NAMALWA (cell line): ENCODE data around the gene SYCP2L.
"Not testable (repeated sequence)": the region's sequence is repeated elsewhere in the genome, so short reads cannot be mapped to it uniquely, and the experiment has no call there.

ENCODE experiments used
- DNase-seq: peaks from one replicate; pipeline ENCODE4 v3.0.0-alpha.2; 2015; ENCODE audit warnings: low spot score

The SYCP2L gene

DNA sequence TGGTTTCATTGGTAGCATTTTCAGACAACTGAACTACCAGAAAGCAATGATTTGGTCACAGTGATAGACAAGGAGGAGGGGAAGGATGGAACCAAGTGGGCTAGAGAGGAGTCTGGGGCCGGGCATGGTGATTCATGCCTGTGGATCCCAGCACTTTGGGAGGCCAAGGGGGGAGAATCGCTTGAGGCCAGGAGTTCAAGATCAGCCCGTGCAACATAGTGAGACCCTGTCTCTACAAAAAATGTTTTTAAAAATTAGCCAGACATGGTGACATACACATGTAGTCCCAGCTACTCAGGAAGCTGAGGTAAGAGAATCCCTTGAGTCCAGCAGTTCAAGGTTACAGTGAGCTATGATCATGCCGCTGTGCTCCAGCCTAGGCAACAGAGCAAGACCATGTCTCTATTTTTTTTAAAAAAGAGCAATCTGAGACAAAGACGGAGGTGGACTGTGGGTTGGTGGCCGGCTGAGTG lies 70.6 kb downstream of the SYCP2L start:
- no peak for DNase-seq

DNA sequence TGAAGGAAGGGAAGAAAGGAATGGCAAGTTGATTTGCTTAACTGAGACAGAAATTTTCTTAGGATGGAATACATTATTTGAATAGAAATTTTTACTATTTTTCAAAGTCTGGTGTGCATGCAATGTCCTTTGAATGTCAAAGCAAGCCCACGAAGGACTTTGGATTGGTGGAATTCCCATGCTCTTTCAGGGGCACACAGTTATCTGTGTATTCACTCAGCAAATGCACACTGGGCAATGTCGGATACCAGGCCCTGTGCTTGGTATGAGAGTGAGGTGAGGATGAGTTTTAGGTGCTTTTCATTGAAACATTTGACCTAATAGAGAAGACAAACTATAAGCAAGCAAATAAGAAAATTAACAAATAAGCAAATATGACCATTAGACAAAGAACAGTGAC lies 73.3 kb downstream of the SYCP2L start:
- no peak for DNase-seq

DNA sequence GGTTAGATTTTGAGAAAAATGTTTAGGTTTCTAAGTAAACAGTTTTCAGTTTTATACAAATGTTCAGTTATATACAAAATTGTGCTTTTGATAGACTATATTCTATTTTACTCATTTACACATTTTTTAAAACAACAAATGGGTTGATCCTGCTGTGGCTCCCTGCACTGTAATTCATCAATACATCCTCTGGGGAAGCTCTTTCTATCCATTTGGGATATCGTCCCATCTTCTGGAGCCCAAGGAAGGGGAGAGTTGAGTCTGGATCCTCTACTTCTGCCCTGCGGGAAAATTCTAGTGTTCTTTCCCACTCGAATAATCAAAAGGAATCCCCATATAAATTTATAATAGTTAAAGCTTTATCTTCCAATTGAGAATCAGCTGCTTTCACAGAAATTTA lies 75.0 kb downstream of the SYCP2L start:
- no peak for DNase-seq

DNA sequence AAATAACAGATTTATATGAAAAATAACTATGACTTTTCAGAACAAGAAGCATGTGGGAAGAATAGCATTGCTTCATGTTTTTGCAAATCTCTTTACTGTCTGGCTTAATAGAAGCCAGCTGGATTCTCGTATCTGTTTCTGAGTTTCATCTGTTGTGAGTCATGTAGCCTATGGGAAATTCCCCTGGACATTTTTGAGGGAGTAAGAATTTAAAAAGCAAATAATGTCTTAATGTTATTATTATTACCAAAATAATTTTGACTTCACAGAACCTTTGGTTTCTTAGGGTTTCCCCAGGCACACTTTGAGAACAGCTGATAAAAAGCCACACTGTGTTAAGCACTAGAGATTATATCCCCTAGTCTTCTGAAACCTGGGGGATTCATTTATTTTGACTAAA lies 75.8 kb downstream of the SYCP2L start:
- DNase-seq, result no peak

DNA sequence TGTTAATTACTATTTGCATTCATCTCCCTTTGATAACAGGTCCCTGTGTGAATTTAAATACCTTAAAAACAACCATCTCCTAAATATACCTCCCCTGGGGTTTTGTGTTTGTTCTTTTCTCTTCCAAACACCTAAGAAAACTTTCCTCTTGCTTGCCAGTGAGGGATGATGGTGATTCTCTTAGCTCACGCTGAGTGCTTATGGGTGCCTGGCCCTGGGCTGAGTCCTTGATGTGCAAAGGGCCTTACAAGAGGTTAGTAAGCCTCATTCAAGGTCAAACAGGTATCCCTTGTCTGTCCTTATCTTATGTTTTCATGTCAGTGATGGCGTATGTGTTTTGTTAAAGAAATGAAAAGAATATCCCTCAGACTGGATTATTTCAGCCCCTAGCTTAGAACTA lies 76.3 kb downstream of the SYCP2L start:
- no peak for DNase-seq

DNA sequence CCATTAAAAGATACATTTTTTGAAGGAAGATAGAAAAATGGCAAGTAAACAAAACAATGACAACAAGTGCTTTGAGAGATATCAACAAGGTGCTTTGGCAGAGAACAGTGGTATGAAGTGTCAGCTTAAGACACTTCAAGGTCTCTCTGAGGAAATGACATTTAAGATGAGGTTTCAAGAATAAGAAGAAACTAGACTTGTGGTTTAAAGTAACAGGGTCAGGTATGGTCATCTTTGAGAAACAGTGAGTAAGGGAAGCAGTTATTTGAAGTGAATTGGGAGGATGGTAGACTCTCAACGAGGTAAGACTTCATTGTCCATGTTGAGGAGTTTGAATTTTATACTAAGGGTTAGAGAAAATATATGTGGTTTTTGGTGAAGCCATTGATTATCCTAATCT lies 77.8 kb downstream of the SYCP2L start:
- DNase-seq, result no peak

DNA sequence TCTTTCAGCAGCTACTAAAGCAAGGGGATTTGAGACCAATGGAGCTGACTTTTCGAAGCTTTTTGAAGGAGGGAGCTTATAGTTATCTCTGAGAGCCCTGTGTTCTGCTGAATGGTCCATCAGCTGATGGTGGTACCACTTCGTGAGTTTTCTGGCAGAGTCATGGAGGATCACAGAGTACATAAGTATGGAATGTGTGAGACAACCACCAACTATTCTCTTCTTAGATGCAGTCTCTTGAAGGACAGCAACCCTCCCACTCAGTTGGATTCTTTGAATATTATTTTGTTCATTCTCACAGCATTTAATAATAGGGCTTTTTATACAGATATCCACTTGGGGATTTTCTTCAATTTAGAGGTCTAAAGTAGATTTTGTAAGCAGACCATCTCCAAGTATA lies 81.9 kb downstream of the SYCP2L start:
- DNase-seq, result no peak

DNA sequence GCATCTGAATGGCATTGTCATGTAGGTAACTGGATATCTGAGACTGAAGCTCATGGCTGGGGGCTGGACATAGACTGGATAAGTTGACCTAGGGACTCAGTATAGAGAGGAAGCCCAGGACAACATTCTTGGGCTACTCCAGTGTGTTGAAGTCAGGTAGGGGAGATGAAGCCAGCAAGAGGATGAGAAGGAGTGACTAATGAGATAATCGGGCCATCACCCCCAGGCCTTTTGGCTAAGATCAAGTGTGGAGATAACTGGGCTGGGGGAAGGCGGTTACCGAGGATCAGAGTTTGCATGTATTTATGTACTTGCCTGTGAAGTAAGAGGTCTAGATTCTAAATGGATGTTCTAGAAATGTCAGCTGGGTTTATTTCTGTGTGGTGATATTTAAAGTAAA lies 83.9 kb downstream of the SYCP2L start:
- no peak for DNase-seq

DNA sequence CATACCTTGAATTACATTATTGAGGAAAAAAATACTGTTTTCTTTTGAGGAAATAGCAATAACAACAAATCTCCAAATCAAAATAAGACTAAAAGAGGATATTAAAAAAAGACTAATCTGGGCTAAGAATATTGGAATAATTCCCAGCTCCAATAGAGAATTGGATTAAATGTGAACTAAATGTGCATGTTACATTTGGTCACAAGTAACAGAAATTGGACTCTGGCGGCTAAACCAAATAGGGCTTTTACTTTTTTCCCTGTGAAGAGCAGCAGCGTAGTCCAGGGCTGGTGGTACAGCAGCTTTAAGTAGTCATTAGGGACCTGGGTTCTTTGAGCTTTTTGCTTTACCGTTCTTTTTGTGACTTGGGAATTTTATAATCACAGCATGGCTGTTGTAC lies 85.3 kb downstream of the SYCP2L start:
- no peak for DNase-seq

DNA sequence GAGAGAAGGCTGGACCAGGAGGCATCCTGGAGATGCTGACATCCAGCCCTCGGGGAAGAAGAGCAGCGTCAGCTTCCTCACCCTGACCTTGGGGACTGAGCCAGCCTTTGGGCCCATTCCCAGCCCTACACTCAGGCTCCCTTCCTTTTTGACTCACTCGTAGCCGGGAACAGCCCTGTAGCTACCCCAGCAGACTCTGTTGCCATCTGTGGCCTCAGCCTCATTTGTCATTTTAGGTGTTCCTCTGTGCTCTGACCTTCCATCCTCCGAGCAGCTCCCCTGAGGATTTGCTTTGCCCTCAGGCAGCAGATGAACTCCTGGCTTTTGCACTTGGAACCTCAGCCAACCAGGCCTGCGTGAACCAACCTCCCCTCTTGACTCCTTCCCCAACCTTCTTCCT lies 89.7 kb downstream of the SYCP2L start:
- no peak for DNase-seq

DNA sequence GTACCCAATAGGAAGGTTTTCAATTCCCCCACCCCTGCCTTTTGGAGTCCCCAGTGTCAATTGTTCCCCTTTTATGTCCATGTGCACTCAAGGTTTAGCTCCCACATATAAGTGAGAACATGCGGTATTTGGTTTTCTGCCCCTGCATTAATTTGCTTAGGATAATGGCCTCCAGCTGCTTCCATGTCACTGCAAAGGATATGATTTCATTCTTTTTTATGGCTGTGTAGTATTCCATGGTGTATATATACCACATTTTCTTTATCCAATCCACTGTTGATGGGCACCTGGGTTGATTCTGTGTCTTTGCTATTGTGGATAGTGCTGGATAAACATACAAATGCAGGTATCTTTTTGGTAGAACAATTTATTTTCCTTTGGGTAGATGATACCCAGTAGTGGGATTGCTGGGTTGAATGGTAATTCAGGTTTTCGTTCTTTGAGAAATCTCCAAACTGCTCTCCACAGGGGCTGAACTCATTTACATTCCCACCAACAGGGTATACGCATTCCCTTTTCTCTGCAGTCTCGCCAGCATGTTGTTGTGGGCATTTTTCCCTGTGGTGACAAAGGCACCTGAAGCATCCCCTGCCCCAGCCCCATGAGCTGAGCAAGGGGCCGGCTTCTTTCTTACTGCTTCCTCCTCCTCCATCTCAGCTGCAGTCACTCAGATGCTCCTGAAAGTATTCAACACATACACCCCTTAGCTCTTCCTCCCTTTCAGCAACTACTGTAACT lies 90.5 kb downstream of the SYCP2L start:
- no peak for DNase-seq

DNA sequence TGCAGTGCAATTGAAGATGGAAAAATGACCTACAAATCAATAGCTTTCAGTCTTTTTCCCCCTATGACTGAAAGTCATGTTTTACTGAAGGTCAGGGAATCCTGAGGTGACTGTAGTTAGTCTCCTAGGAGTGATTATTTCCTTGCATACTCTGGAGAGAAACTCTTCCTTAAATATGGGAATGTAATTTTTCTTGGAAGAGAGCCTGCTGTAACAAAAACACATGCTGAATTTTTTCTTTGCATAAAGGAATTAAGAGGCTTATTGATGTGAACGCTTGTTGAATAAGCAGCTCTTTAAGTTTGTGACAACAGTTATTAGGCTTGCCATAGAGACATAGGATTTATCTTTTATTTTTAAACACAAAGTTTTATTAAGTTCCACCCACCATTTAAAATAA lies 92.8 kb downstream of the SYCP2L start:
- DNase-seq, result no peak

DNA sequence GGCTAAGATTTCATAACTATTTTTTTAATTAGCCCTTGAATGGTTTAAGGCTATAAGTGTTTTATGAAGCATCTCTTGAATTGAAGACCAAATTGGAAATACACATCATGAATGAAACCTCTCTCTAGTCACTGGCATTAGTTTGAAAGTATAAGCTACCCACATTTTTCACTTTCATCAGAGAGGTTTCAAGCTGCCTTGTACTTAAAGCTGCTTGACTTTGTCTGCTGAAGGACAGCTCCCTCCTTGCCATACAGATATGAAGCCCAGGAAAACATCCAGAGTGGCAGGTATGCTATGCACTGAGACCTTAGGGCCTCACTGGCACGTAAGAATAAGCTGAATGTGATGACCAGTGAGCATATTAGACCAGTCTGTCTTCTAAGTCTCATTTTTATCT lies 94.6 kb downstream of the SYCP2L start:
- DNase-seq, result no peak

DNA sequence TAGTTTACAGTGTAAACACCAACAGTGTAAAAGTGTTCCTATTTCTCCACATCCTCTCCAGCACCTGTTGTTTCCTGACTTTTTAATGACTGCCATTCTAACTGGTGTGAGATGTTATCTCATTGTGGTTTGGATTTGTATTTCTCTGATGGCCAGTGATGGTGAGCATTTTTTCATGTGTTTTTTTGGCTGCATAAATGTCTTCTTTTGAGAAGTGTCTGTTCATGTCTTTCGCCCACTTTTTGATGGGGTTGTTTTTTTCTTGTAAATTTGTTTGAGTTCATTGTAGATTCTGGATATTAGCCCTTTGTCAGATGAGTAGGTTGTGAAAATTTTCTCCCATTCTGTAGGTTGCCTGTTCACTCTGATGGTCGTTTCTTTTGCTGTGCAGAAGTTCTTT lies 98.1 kb downstream of the SYCP2L start:
- DNase-seq, result not testable (repeated sequence)

DNA sequence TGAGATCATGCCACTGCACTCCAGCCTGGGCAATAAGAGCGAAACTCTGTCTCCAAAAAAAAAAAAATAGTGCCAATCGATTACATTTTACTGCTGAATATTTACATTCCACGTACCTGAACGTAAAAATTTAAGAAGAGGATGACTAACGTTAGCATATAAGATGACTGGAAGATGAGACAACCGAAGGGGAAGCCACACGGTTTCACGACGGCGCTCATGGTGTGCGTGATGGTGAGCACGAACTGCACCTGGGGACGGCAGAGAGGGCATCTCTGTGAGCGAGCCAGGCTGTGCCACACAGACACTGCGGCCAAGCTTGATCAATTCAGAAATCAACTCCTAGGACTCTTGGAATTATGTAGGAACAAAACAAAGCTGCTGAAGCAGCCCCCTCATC lies 102.7 kb downstream of the SYCP2L start:
- DNase-seq, result no peak

DNA sequence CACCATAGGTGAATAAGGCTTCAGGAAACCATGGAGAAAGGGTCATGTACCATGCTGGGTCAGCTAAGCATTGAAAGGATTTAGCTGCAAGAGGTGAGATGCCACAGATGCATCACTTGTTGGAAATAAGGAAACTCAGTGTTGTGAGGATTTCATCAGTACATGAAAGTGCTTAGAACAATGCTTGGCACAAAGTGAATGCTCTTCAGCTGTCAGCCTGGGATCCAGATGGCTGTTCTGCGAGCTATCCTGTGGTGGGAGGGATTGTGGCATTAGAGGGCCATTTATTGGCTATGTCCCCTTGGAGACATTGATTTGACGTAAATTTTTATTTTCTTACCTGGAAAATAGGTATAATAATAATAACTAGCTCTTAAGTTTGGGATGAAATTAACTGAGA lies 104.3 kb downstream of the SYCP2L start:
- no peak for DNase-seq

DNA sequence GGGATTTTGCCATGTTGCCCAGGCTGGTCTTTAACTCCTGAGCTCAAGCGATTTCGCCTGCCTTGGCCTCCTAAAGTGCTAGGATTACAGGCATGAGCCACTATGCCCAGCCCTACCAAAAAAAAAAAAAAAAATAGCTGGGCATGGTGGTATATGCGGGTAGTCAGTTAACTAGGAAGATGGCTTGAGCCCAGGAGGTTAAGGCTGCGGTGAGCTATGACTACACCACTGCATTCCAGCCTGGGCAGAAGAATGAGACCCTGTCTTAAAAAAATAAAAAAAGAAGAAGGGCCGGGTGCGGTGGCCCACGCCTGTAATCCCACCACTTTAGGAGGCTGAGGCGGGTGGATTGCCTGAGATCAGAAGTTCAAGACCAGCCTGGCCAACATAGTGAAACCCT lies 107.0 kb downstream of the SYCP2L start:
- no peak for DNase-seq

DNA sequence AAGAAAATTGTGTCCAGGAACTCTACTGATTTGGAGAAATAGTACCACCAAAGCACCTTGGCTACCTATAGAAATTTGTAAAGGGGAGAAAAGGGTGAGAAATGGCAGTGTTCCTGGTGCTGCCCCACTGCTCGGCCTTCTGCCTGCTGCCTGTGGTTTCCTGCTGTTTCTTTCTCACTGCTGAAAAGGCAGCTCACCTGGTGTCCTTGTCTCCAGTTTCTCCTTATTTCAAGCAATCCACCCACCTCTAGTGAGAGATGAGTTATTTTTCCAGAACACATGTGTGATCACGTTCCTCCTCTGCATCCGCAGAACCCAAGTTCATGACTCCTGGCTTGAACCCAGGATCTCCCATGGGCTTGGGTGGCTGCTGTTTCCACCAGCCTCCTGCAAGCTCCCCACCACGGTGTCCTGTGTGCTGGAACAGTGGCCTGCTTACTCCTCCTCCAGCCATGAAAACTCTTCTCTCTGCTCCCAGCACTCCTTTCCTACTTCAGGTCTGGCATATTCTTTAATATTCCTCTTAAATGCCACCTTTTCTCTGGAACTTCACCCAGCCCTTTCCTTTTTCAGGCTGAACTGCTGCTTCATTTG lies 108.4 kb downstream of the SYCP2L start:
- DNase-seq, result no peak

DNA sequence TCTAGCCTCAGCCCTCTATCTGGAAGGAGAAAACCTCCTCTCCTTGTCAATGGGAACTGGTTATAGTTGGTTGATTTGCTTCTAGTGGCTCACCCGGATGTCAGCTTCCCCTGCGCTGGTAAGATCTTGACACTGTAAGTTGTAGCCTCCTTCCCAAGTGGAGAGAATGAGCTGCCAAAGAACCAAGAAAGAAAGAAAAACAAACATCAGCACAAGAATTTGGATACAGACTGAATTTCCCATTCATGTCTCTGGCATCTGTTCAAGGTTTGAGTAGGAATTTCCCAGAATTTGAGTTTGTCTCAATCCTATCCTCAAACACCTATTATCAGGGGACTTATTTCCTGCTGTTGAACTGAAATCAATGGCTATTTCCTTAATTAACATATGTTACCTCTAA lies 113.1 kb downstream of the SYCP2L start:
- DNase-seq, result no peak

DNA sequence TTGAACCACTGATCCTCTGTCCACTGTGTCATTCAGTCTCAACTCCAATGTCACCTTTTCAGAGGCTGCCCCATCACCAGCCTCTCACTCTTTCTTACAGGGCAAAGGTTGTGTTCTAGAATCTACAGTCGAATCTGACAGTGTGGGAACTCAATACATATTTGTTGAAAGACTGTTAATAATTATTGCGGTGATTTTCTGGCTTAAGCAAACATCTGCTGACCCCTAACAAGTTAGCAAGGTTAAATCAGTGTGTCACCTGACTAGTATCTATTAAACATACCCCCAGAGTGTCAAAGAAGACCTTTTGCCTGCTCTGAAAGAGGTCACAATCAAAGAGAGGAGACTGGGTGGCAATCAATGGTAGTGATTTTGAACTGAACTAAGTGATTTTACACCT lies 115.3 kb downstream of the SYCP2L start:
- no peak for DNase-seq

DNA sequence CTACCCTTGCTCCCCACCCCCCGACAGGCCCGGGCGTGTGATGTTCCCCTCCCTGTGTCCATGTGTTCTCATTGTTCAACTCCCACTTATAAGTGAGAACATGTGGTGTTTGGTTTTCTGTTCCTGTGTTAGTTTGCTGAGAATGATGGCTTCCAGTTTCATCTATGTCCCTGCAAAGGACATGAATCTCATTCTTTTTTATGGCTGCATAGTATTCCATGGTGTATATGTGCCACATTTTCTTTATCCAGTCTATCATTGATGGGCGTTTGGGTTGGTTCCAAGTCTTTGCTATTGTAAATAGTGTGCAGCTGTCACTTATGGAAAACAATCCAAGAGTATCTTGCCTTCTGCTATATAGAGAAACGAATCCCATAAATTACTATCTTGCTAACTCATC lies 116.4 kb downstream of the SYCP2L start:
- DNase-seq, result not testable (repeated sequence)

DNA sequence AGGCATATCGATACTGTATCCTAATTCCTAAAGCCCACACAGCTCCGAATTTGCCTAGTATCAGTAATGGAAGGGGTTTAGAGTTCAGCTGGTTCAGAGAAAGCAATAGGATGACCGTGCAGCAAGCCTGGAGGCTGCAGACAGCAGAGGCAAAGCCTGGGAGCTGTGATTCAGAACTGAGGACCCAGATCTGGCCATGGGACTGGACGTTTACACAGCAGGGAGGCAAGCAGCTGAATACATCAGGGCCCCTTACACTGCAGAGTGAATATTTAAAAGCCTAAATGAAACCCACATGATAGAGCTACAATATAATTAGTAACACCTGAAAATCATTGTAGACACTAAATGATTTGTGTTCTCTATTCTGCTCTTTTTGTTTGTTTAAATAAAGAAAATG lies 119.2 kb downstream of the SYCP2L start:
- no peak for DNase-seq

DNA sequence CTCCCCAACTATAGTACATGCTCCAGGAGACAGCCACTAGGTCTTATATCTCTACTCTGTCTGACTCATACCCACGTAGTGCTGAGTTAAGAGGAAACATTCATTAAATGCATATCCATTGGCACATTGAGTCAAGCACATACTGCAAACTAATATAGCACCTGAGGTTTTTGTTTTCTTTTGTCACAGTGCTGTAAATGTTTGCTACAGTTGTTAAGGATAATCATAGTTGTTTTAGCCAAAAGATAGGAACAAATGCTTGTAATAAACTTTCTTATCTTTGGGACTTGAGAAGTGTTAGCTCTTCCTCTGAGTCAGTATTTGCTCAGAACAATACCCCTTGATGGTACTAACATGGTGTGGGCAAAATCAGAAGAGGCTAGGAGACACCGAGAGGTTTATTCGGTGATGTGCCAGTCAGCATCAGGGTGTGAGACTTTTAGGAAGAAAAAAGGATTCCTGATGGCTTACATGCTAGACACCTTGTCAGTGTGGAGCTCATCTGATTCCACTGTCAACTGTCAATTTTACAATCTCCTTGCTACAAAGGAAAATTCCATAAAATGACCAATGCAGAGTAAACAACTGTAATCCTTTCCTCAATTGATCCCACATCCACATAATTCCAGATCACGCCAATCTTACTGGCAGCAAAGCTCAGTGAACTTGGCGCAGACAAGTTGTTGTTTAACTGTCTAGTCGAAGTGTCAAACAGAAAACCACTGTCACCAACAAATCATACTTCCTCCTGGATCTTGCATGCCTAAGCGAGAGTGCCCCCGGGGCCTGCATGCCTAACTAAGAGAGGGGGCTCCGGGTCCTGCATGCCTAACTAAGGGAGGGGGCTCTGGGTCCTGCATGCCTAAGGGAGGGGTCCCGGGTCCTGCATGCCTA lies 121.1 kb downstream of the SYCP2L start:
- no peak for DNase-seq
